Activated effector memory CD4-positive, alpha-beta T cell treated with anti-CD3 and anti-CD28 coated beads, Interleukin-2, amount 50 U/mL, for 16 hours (primary cell): ENCODE data around the gene PCDHB2.
"Not testable (repeated sequence)": the region's sequence is repeated elsewhere in the genome, so short reads cannot be mapped to it uniquely, and the experiment has no call there.

Source experiments
- DNase-seq: peaks from one replicate; pipeline ENCODE4 v3.0.0-alpha.2; 2020

PCDHB2 gene

DNA sequence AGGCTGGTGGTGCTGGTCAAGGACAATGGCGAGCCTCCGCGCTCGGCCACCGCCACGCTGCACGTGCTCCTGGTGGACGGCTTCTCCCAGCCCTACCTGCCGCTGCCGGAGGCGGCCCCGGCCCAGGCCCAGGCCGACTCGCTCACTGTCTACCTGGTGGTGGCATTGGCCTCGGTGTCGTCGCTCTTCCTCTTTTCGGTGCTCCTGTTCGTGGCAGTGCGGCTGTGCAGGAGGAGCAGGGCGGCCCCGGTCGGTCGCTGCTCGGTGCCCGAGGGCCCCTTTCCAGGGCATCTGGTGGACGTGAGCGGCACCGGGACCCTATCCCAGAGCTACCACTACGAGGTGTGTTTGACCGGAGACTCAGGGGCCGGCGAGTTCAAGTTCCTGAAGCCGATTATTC lies 42.9 kb downstream of the PCDHB2 start:
- DNase-seq, result not testable (repeated sequence)
